Non-pigmented ciliary epithelial cell (primary cell): ENCODE results near the gene OCIAD2.
"Not testable (repeated sequence)": the region's sequence is repeated elsewhere in the genome, so short reads cannot be mapped to it uniquely, and the experiment has no call there.

ENCODE experiments used
- DNase-seq: peaks from one replicate; pipeline ENCODE4 v3.0.0-alpha.2; 2010; ENCODE audit warnings: low read depth

Gene OCIAD2

DNA sequence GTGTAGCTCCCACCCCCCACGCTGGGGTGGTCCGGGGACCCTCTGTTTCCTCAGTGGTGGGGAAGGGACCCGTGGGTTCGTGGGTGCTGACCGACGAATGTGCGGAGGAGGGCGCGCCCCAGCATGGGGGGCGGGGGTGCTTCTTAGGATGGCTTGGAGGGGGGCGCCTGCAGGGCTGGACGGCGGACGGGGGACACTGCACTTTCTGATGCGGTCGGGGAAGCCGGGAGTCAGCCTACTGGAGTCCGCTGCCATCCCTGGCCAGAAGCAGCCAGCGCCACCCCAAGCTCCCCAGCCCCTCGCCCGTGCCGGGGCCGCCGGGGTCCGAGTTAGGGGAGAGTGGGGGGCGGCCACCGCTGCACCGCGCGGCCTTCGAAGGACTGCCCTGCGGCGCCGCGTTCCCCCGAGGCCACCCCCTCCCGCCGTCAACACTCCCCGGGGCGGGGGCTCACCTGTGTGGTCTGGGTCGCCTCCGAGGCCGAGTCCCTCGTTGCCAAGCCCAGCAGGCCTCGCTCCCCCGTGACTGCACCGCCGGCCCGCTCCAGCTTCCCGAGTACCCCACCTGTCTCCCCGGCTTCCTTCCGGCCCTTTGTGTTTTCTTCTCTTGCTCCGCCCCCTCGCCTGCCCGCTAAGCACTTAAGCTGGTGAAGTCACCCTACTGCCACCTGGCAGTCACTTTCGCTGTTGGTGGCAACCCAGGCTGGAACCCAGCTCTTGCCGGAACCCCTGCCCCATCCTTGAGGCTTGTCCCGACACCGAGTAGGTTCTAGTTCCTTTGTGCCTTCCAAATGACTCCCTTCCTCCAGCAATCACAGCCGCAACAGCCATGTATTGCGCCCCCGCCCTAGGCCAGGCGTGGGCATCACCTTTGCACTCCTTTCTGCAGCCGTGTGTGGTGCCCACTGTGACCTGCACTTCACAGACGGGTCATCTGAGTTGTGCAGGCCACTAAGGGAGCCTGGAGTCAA is at the start of gene OCIAD2:
Gene OCIAD2 (minus strand): TSS at position 569 of the 968 bp plus-strand sequence. CDS start 2,225 bp downstream, outside the sequence.
- DNase-seq: no peak

- no peak for DNase-seq
Observed at GRCh38 chr4:48954314-48954713, 47.7 kb upstream of the OCIAD2 start.

GRCh38 chr4:48949518-48950219 is 43.1 kb upstream of the OCIAD2 start:
- no peak for DNase-seq

DNA sequence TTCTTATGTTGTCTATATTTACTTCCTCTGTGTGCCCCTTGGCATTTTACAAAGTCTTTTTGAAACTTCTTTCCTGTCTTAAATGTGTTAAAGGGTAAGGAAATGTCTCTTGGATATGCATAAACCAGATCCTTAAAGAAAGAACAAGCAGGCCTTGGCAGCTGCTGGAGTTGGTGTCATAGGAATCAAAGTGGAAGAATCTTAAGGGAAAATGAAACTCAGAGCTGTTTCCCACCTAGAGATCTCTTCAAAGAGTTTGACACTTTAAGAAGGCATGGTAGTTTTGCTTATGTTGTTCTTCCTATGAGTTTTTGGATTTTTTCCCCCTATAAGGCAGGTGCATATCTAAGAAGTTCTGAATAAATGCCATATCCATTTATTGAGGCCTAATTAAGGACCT is 42.5 kb upstream of the OCIAD2 start:
- DNase-seq: no peak

- no peak for DNase-seq
Observed at GRCh38 chr4:48947731-48948130, 41.2 kb upstream of the OCIAD2 start.

DNA sequence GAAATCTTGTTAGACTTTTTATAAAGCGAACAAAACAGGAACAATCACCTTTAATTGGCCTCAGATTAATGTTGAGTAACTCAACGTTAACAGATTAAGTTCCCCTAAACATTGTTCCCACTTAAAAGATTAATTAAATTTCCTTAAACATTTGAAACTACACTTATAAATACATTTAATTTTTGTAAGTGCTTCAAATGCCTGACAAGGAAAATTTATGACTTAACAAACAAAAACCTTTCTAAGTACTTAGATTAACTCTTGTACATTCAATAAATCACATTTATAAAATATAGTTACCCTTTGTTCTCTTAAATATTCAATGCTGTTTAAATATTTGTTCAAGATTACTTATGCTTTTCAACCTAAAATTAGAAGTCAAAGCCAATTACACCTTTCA is 39.4 kb upstream of the OCIAD2 start:
- no peak for DNase-seq

DNA sequence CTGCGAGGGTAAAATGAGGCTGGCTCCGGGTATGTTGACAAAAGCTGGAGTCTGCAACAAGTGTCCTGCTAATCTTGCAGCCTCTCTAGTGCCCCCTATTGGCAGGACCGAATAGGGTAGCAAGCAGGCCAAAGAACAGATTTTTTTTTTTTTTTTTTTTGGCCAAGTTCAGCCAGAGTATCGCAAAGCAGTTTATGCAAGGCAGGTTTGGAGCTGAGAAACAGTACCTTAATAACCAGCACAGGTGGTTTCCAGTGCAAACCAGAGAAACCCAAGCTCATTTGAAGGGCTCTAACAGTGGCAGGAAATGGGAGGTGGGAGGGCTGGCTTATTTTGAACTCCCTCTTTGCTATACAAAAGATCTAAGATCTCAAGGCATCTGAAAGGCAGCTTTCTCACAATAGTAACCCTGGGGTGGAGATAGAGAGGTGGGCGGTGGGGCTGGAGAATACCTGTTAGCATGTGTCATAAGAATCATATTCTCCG is 38.2 kb upstream of the OCIAD2 start:
- no peak for DNase-seq

DNA sequence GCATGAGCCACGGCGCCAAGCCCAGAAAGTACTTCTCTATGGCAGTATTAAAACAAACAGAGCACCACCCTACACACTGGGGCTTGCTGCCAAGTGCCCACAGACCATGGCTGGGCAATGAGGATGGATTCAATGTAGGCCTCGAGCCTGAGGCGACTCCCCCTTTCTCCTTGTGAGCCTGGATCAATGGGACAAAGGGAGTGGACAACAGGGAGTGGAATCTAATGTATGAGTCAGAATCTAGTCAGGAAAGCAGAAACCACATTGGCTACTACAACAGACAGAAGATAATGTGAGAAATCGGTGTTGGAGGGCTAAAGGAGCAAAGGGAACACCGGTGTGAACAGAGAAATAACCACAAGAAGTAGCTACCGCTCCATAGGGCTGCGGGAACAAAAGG is 37.7 kb upstream of the OCIAD2 start:
- DNase-seq: no peak

DNA sequence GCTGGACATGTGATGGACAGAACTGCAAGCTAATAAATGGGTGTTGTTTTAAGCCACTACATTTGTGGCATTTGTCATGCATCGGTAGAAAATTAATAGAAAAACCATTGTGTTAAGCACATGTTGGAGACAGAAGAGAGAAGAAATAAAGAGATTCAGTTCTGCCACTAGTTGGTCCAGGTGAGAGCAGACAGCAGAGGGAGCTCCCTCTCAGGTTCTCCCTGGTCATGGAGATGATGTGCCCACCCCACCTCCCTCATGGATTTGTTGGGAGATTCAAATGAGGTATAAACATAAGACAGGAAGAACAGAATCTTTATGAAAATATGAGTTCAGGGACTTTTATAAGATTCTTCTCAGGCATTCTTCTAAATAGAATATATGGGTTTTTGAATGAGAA is 36.8 kb upstream of the OCIAD2 start:
- no peak for DNase-seq

GRCh38 chr4:48939785-48940184 is 33.2 kb upstream of the OCIAD2 start:
- DNase-seq: peak; percentile 67

GRCh38 chr4:48938831-48939230 is 32.3 kb upstream of the OCIAD2 start:
- no peak for DNase-seq

DNA sequence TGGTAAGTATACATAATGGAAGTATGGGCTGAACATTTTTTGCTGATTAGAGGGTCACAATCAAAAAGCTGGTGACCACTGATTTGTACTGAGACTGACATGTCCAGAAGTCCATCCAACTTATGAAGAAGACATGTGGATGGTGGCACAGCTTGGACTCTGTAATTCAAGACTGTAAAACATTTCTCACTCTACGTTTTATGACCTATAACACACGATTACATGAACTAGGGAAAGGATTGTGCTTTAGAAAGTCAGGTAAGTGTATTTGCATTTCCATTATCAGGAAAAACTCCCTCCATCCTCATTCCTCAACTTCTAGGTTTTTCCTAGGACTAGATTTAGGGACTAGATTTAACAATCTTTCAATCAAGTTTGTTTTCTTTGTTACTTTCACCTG is 30.5 kb upstream of the OCIAD2 start:
- DNase-seq: no peak

DNA sequence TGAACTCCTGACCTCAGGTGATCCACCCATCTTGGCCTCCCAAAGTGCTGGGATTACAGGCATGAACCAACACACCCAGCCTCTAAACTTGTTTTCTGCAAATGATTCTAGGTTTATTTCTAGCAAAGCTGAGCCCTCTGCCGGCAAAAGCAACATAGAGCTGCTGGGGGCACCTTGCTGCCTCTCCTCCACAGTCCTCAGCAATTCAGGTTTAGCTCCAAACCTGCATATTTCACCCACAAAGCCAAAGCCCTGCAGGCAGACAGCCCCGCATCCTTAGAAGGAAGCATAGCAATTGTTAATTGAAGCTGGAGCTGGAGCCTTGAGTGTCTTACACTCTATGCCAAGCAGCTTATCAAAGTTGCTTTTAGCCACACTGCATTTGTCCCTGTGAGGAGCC is 24.9 kb upstream of the OCIAD2 start:
- DNase-seq: no peak

DNA sequence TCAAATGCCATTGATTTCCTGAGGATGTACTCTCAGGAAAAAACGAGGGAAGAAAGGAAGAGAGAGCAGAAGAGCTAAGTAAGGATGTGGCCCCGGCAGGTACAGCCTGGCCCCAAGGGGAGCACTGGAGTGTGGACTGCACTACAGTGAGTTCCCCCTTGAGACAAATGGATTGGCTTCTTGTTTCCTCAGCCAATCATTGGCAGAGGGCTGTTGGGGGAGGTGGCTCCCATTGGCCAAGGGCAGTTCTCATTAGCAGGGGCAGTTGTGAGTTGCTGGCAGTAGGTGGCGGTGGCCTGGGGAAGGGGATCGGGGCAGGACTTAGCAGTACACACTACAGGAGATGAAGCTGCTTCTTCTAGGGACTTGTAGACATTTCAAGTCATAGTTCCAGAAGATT is 24.1 kb upstream of the OCIAD2 start:
- no peak for DNase-seq

- DNase-seq: no peak
Observed at GRCh38 chr4:48924416-48924815, 17.8 kb upstream of the OCIAD2 start.

DNA sequence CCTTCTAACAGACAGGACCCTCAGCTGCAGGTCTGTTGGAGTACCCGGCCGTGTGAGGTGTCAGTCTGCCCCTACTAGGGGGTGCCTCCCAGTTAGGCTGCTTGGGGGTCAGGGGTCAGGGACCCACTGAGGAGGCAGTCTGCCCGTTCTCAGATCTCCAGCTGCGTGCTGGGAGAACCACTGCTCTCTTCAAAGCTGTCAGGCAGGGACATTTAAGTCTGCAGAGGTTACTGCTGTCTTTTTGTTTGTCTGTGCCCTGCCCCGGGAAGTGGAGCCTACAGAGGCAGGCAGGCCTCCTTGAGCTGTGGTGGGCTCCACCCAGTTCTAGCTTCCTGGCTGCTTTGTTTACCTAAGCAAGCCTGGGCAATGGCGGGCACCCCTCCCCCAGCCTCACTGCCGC is 16.5 kb upstream of the OCIAD2 start:
- not testable (repeated sequence) for DNase-seq

GRCh38 chr4:48914311-48914710 is 7.7 kb upstream of the OCIAD2 start:
- no peak for DNase-seq

DNA sequence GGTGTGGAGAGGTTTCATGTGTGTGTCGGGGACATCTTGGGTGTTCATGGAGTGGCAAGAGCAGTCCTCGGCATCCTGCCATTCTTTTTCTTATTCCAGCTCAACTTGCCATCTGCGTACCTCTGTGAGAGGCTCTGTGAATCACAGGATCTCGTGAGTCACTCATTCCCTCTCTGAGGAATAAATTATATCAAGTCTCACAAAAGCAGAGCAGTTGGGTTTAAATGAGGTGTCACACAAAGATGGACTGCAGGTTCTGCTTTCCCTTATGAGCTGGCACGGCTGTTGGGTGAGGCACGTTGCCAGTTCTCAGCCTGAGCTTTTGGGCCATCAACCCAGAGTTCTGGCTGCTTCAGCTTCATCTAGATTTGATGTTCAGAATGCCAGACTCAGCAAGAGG is 6.8 kb upstream of the OCIAD2 start:
- peak; percentile 61 for DNase-seq

DNA sequence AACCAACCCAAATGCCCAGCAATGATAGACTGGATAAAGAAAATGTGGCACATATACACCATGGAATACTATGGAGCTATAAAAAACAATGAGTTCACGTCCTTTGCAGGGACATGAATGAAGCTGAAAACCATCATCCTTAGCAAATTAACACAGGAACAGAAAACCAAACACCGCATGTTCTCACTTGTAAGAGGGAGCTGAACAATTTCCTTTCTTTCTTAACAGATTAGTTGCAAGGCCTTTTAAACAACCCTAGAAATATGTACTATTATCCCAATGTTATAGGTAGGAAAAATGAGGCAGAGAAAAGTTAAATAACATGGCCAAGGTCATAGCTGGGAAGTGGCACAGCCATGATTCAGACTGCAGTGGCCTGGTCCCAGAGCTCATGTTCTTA is 5.8 kb upstream of the OCIAD2 start:
- DNase-seq: no peak

DNA sequence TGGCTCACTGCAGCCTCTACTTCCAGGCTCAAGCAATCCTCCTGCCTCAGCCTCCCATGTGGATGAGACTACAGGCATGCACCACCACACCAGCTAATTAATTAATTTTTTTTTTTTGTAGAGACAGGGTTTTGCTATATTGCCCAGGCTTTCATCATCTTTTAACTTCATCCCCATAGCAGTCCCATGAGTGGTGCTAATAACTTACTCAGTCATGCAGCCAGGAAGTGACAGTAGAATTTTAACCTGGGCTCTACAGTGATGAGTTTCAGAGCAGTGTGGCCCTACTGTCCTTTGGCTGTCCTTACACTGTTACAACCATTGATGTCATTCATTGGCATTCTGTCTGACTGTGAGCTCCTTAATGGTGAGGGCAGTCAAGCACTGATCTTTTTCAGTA is 3.9 kb upstream of the OCIAD2 start:
- no peak for DNase-seq

DNA sequence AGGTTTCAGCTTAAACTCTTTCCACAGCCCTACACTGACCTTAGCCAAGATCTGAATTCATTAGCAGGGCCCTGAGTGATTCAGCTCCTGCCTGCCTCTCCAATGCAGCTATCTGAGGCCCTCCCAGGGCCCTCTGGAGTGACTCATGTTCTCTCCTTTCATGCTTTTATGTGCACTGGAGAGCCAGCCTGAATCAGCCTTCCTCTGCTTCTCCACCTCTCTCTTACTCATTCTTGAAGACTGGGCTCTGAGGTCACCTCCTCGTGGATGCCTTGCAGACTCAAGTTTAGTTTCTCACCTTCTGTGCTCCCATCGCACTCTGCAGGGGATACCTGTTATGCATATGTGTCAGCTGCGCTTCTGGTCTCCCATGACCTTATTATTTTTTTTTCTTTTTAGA is 3.1 kb upstream of the OCIAD2 start:
- DNase-seq: peak; percentile 97

DNA sequence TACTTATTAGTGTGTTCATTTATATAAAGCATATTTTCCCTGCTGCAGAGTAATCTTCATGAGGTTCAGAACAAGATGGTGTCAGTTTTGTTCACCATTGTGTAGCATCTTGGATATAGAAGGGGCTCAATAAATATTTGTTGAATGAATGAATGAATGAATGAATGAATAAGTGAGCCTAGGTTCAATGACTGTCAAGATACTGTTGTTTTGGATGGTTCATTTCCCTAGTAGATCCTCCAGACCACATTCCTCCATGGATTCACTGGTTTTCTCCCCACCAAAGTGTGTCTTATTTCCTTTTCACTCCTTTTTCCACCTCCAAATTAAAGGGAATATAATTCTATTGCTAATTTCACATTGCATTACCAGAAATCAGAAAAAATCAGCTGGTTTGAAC is 2.1 kb upstream of the OCIAD2 start:
- no peak for DNase-seq
